Endothelial cell of umbilical vein (primary cell): Measurements from ENCODE around the gene OR2Z1. TPM values are rescaled to one million over a fixed set of nuclear protein-coding genes. Genes with fewer than 3 reads are reported as not detected.
"Not testable (repeated sequence)": the region's sequence is repeated elsewhere in the genome, so short reads cannot be mapped to it uniquely, and the experiment has no call there.

ENCODE experiments used
- BruUV-seq: library from RNA; stranded (reverse); fragments of 400-500 nt; replicated peaks from 2 replicates; lab custom pipeline; 2021; lab: Mats Ljungman, UMichigan
- CTCF ChIA-PET: fragments of 300-600, 350-600 bp; sonication (Branson Sonifier 250); formaldehyde crosslinking; loops from one replicate; lab custom pipeline; 2021; ENCODE audit warnings: antibody characterized with exemption, inconsistent platforms; lab: Charles Lee
- POLR2A ChIA-PET: fragments of 300-600, 350-600 bp; sonication (Branson Sonifier 250); formaldehyde crosslinking; loops from one replicate; lab custom pipeline; 2021; ENCODE audit warnings: antibody characterized with exemption, inconsistent platforms; lab: Charles Lee
- DNase-seq: peaks from one replicate; pipeline ENCODE4 v3.0.0-alpha.2; 2011; ENCODE audit warnings: low read depth, low spot score
- FAIRE-seq: peaks from 2 replicates; lab custom pipeline; 2011; peaks lifted over from hg19 to GRCh38; lab: Jason Lieb, UNC
- H2AFZ ChIP-seq: 2 replicates; pipeline ENCODE4 v1.6.0; 2012; ENCODE audit warnings: low read depth, low read length, control low read depth, inconsistent platforms
- H3K27ac ChIP-seq: 2 replicates; pipeline ENCODE4 v1.5.1; 2011; ENCODE audit warnings: low read depth, mild to moderate bottlenecking, control low read depth, low read length, moderate library complexity; ENCODE audit not compliant: insufficient read depth
- H3K27me3 ChIP-seq, 2 experiments: 2 replicates each; pipeline versions ENCODE4 v1.6.0 to v1.6.1; 2011; ENCODE audit warnings: low read length in 2 of 2, mixed read lengths in 1 of 2; ENCODE audit not compliant: control insufficient read depth in 2 of 2, insufficient read depth in 2 of 2
- H3K36me3 ChIP-seq, 2 experiments: 2 replicates in 1 of 2; 3 replicates in 1 of 2; pipeline ENCODE4 v1.5.1; 2011; ENCODE audit warnings: low read length in 2 of 2, mild to moderate bottlenecking in 1 of 2, moderate library complexity in 1 of 2; ENCODE audit not compliant: control insufficient read depth in 2 of 2, insufficient read depth in 2 of 2; ENCODE audit errors: extremely low read depth in 1 of 2
- H3K4me1 ChIP-seq: 3 replicates; pipeline ENCODE4 v1.5.1; 2011; ENCODE audit warnings: mild to moderate bottlenecking, low read length; ENCODE audit not compliant: control insufficient read depth, insufficient read depth; ENCODE audit errors: extremely low read depth
- H3K4me2 ChIP-seq: 2 replicates; pipeline ENCODE4 v1.6.1; 2011; ENCODE audit warnings: low read length, control low read depth, mixed read lengths; ENCODE audit not compliant: insufficient read depth
- H3K4me3 ChIP-seq, 3 experiments: fragments of 200-600 bp in 1 of 3; sonication (generic), shearing (Covaris generic) in 1 of 3; replicated peaks in 1 of 3; 2 replicates each; pipeline ENCODE4 v1.5.1; 2011 to 2016; ENCODE audit warnings: control low read depth in 3 of 3, low read length in 3 of 3, mild to moderate bottlenecking in 2 of 3, inconsistent platforms in 1 of 3, low read depth in 1 of 3, moderate library complexity in 1 of 3; ENCODE audit not compliant: insufficient read depth in 1 of 3
- H3K79me2 ChIP-seq: 2 replicates; pipeline ENCODE4 v1.6.0; 2012; ENCODE audit warnings: low read length, inconsistent platforms; ENCODE audit not compliant: control insufficient read depth, insufficient read depth
- H3K9ac ChIP-seq: replicated peaks from 2 replicates; pipeline ENCODE3; 2011; ENCODE audit warnings: low read length, control low read depth; ENCODE audit not compliant: insufficient read depth; ENCODE audit errors: extremely low read depth
- H3K9me1 ChIP-seq: replicated peaks from 3 replicates; pipeline ENCODE4 v1.6.0; 2011; ENCODE audit warnings: mild to moderate bottlenecking, low read length; ENCODE audit not compliant: control insufficient read depth, insufficient read depth; ENCODE audit errors: extremely low read depth
- H3K9me3 ChIP-seq: replicated peaks from 2 replicates; pipeline ENCODE4 v1.5.1; 2012; ENCODE audit warnings: low read length, inconsistent platforms; ENCODE audit not compliant: control insufficient read depth, insufficient read depth
- H4K20me1 ChIP-seq: replicated peaks from 2 replicates; pipeline ENCODE3; 2011; ENCODE audit warnings: mild to moderate bottlenecking, low read length; ENCODE audit not compliant: control insufficient read depth, insufficient read depth; ENCODE audit errors: extremely low read depth
- EZH2 ChIP-seq: IDR thresholded peaks from 2 replicates; pipeline ENCODE4 v1.6.1; 2012; ENCODE audit warnings: borderline replicate concordance, low read depth, mild to moderate bottlenecking, moderate library complexity, low read length, inconsistent platforms; ENCODE audit not compliant: severe bottlenecking
- FOS ChIP-seq: IDR thresholded peaks from 2 replicates; pipeline ENCODE4 v1.6.1; 2011; ENCODE audit warnings: mild to moderate bottlenecking, low read length, moderate library complexity, borderline replicate concordance; ENCODE audit not compliant: insufficient read depth
- GATA2 ChIP-seq: IDR thresholded peaks from 2 replicates; pipeline ENCODE4 v1.7.0; 2011; ENCODE audit warnings: low read depth, mild to moderate bottlenecking, moderate library complexity, mixed read lengths, low read length; ENCODE audit not compliant: insufficient read length, insufficient read depth
- JUN ChIP-seq: IDR thresholded peaks from 2 replicates; pipeline ENCODE4 v1.6.1; 2011; ENCODE audit warnings: borderline replicate concordance, low read depth; ENCODE audit not compliant: insufficient read length, insufficient read depth
- MYC ChIP-seq: IDR thresholded peaks from one replicate; pipeline ENCODE4 v1.6.1; 2011; ENCODE audit warnings: mild to moderate bottlenecking, low read depth, low read length
- POLR2A ChIP-seq: IDR thresholded peaks from 2 replicates; pipeline ENCODE4 v1.6.1; 2012; ENCODE audit warnings: low read depth, mild to moderate bottlenecking, control low read depth, low read length
- POLR2AphosphoS5 ChIP-seq: IDR thresholded peaks from 2 replicates; pipeline ENCODE4 v1.6.1; 2012; ENCODE audit warnings: low read depth, mild to moderate bottlenecking, control low read depth, low read length, moderate library complexity; ENCODE audit not compliant: insufficient read depth
- dilution Hi-C: fragments of 300-500 bp; cut with MboI; formaldehyde crosslinking; loops from one replicate; pipeline ENCODE4 v1.15.0; 2019; ENCODE audit warnings: low sequenced_read_pairs; ENCODE audit not compliant: extremely low pct_ligation_motif_present
- intact Hi-C: fragments of 100-400 bp; cut with micrococcal nuclease; formaldehyde crosslinking; loops from one replicate; pipeline ENCODE4 v1.10.0; 2022
- polyA plus RNA-seq, 4 experiments: library from polyadenylated mRNA; depleted of rRNA in 3 of 4; stranded (reverse) in 3 of 4; unstranded in 1 of 4; fragments of >200 nt; gene quantifications; 2 replicates each; pipeline versions ENCODE4 v1.2.1 to v1.2.3, GENCODE V29; 2011 to 2012; ENCODE audit warnings: missing spikeins in 1 of 4
- total RNA-seq: library from RNA; stranded (reverse); gene quantifications from 2 replicates; pipeline ENCODE4 v1.2.3, GENCODE V29; 2021
- TF ChIP-seq, protein P1 (sequence below): IDR thresholded peaks from 2 replicates; pipeline ENCODE4 v1.6.1; 2011; ENCODE audit not compliant: insufficient read depth, insufficient read length
- TF ChIP-seq, protein P2 (sequence below), 2 donors: IDR thresholded peaks; 1 replicate in 1 of 2; 2 replicates in 1 of 2; pipeline ENCODE4 v1.5.1; 2011; ENCODE audit warnings: low read length in 2 of 2, mild to moderate bottlenecking in 2 of 2, moderate library complexity in 2 of 2, control low read depth in 1 of 2, inconsistent platforms in 1 of 2, low read depth in 1 of 2; ENCODE audit not compliant: insufficient read depth in 1 of 2; ENCODE audit errors: extremely low read depth in 1 of 2

Gene OR2Z1
- total and polyA plus RNA-seq, 2 donors (not counting 3 experiments of a cell fraction or from before 2014, with no cell fraction given) = not detected

DNA sequence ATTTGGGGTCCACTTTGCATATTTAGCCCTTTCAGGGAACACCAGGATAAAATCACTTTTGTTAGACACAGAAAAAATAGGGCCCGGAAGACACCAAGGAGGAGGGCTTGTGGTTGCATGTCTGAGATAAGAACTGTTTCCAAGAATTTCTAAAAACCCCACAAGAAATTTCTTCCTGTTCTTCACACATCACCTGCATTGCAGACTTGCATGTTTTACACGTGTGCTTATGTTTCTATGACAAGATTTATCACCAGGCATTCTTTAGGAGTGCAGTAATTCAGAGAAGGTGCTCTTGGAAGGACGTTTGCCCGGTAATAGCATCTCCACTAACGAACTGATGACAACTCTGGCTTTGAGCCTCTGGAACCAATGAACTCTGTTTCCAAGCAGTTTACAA is 15.7 kb upstream of the OR2Z1 start:
- Histone ChIP-seq H3K4me1 (no peaks in the 10 kb centered on the region), H3K4me2 (no peak overlapping the region), H3K4me3 (no peak overlapping the region), H3K9me3 (no peaks in the 10 kb centered on the region), H3K79me2 (no peaks in the 10 kb centered on the region), H3K27me3 (no peaks in the 10 kb centered on the region), H4K20me1 (no peaks in the 10 kb centered on the region), H2AFZ (no peak overlapping the region), H3K9me1 (no peaks in the 10 kb centered on the region), H3K9ac (no peak overlapping the region), H3K27ac (no peak overlapping the region), H3K36me3 (no peaks in the 10 kb centered on the region)
- ChIA-PET CTCF (no interaction called here), POLR2A (no interaction called here)
- FAIRE-seq (no peak), DNase-seq (no peak)
- no TSS peak for BruUV-seq
- intact Hi-C loops (no loop called here), dilution Hi-C loops (no loop called here)
- no peak for TF ChIP-seq FOS
- TF ChIP-seq, protein P1, sequence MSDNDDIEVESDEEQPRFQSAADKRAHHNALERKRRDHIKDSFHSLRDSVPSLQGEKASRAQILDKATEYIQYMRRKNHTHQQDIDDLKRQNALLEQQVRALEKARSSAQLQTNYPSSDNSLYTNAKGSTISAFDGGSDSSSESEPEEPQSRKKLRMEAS = no peak
- TF ChIP-seq EZH2 = no peak
- TF ChIP-seq, protein P2, sequence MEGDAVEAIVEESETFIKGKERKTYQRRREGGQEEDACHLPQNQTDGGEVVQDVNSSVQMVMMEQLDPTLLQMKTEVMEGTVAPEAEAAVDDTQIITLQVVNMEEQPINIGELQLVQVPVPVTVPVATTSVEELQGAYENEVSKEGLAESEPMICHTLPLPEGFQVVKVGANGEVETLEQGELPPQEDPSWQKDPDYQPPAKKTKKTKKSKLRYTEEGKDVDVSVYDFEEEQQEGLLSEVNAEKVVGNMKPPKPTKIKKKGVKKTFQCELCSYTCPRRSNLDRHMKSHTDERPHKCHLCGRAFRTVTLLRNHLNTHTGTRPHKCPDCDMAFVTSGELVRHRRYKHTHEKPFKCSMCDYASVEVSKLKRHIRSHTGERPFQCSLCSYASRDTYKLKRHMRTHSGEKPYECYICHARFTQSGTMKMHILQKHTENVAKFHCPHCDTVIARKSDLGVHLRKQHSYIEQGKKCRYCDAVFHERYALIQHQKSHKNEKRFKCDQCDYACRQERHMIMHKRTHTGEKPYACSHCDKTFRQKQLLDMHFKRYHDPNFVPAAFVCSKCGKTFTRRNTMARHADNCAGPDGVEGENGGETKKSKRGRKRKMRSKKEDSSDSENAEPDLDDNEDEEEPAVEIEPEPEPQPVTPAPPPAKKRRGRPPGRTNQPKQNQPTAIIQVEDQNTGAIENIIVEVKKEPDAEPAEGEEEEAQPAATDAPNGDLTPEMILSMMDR (IDR thresholded peaks at IDR 0.05; ENCODE audit: extremely low read depth in 1 of 2, insufficient read depth in 1 of 2, low read depth in 1 of 2, low read length in 2 of 2) = no peak
- TF ChIP-seq POLR2A = no peak
- no peak for TF ChIP-seq MYC
- TF ChIP-seq JUN = no peak
- TF ChIP-seq GATA2 = no peak
- TF ChIP-seq POLR2AphosphoS5 = no peak

DNA sequence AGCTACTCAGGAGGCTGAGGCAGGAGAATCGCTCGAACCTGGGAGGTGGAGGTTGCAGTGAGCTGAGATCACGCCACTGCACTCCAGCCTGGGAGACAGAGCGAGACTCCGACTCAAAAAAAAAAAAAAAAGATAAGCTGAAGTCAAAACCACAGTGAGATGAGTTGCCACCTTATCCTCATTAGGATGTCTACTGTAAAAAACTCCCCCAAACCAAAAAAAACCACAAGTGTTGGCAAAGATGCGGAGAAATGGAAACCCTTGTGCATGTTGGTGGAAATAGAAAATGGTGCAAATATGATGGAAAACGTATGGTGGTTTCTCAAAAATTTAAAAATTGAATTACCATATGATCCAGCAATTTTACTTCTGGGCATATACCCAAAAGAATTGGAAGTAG is 11.1 kb upstream of the OR2Z1 start:
- H3K9me3 ChIP-seq, FAIRE-seq, H3K9ac ChIP-seq, POLR2A ChIA-PET, CTCF ChIA-PET, H3K4me3 ChIP-seq, H4K20me1 ChIP-seq, H3K36me3 ChIP-seq, H2AFZ ChIP-seq, H3K4me1 ChIP-seq, H3K27ac ChIP-seq, H3K79me2 ChIP-seq, H3K27me3 ChIP-seq, BruUV-seq, H3K4me2 ChIP-seq, H3K9me1 ChIP-seq, DNase-seq, intact Hi-C loops, dilution Hi-C loops: not testable (repeated sequence)
